ENCODE results near the gene COL19A1.

Gene COL19A1

DNA sequence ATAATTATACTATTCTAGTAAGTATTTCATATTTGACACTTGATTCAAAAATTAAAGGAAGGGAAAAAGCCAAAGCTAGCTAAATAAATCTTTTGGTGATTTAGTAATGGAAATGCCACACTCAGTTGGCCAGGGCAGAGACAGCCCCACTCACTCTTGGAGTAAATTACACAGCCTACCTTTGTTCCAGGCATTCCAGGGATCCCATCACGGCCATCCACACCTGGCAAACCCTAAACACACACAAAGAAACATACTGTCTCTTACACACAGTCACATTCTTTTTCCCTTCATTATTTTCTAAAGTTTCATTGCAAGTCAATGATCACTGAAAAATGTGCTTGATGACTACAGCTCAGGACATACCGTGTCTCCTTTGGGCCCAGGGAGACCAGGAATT, 388.4 kb downstream of the COL19A1 start:
- TF ChIP-seq EZH2phosphoT487 (IDR thresholded peaks at IDR 0.05; ENCODE audit: low read length), result no peak
- TF ChIP-seq EZH2 (optimal IDR thresholded peaks at IDR 0.05; ENCODE audit: low read depth, low read length), result no peak
- TF ChIP-seq, protein P1, sequence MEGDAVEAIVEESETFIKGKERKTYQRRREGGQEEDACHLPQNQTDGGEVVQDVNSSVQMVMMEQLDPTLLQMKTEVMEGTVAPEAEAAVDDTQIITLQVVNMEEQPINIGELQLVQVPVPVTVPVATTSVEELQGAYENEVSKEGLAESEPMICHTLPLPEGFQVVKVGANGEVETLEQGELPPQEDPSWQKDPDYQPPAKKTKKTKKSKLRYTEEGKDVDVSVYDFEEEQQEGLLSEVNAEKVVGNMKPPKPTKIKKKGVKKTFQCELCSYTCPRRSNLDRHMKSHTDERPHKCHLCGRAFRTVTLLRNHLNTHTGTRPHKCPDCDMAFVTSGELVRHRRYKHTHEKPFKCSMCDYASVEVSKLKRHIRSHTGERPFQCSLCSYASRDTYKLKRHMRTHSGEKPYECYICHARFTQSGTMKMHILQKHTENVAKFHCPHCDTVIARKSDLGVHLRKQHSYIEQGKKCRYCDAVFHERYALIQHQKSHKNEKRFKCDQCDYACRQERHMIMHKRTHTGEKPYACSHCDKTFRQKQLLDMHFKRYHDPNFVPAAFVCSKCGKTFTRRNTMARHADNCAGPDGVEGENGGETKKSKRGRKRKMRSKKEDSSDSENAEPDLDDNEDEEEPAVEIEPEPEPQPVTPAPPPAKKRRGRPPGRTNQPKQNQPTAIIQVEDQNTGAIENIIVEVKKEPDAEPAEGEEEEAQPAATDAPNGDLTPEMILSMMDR (IDR thresholded peaks at IDR 0.05; ENCODE audit: low read length), result no peak
- no peaks in the 10 kb centered on the region for H3F3A ChIP-seq (ENCODE audit: insufficient read depth, low read length)
- DNase-seq, result no peak

GRCh38 chr6:70257768-70258273, 391.5 kb downstream of the COL19A1 start:
- Histone ChIP-seq H2AFZ (ENCODE audit: low read length) (no peak overlapping the region), H3K36me3 (replicated peaks; ENCODE audit: insufficient read depth, low read length) (no peaks in the 10 kb centered on the region), H3K9me3 (replicated peaks; ENCODE audit: insufficient read depth, low read length) (no peaks in the 10 kb centered on the region), H3K27ac (ENCODE audit: low read length) (no peak overlapping the region), H3K79me2 (ENCODE audit: low read length) (no peaks in the 10 kb centered on the region), H3F3A (ENCODE audit: insufficient read depth, low read length) (no peaks in the 10 kb centered on the region), H4K20me1 (ENCODE audit: insufficient read depth, low read length) (no peaks in the 10 kb centered on the region), H3K27me3 (replicated peaks; ENCODE audit: insufficient read depth, low read length) (no peaks in the 10 kb centered on the region), H3K4me3 (ENCODE audit: low read length) (no peak overlapping the region), H3K4me1 (ENCODE audit: low read length) (no peaks in the 10 kb centered on the region), H3K9ac (ENCODE audit: low read length) (no peak overlapping the region), H3K9me2 (replicated peaks; ENCODE audit: insufficient read depth, low read length) (no peaks in the 10 kb centered on the region), H3K4me2 (ENCODE audit: low read depth, low read length) (no peak overlapping the region)
- TF ChIP-seq EZH2 (optimal IDR thresholded peaks at IDR 0.05; ENCODE audit: low read depth, low read length), result no peak
- no peak for TF ChIP-seq EZH2phosphoT487 (IDR thresholded peaks at IDR 0.05; ENCODE audit: low read length)
- TF ChIP-seq, protein P1 (IDR thresholded peaks at IDR 0.05; ENCODE audit: low read length), result no peak
- no peak for DNase-seq

More for the DNA sequence above, 388.4 kb downstream of the COL19A1 start:
- Histone ChIP-seq H3K36me3 (replicated peaks; ENCODE audit: insufficient read depth, low read length) (no peaks in the 10 kb centered on the region), H3K9ac (ENCODE audit: low read length) (no peak overlapping the region), H3K4me3 (ENCODE audit: low read length) (no peak overlapping the region), H2AFZ (ENCODE audit: low read length) (no peak overlapping the region), H3K4me1 (ENCODE audit: low read length) (no peaks in the 10 kb centered on the region), H3K79me2 (ENCODE audit: low read length) (no peaks in the 10 kb centered on the region), H3K4me2 (ENCODE audit: low read depth, low read length) (no peak overlapping the region), H3K9me2 (replicated peaks; ENCODE audit: insufficient read depth, low read length) (no peaks in the 10 kb centered on the region), H3K27ac (ENCODE audit: low read length) (no peak overlapping the region), H3K27me3 (replicated peaks; ENCODE audit: insufficient read depth, low read length) (no peaks in the 10 kb centered on the region), H4K20me1 (ENCODE audit: insufficient read depth, low read length) (no peaks in the 10 kb centered on the region), H3K9me3 (replicated peaks; ENCODE audit: insufficient read depth, low read length) (no peaks in the 10 kb centered on the region)

GRCh38 chr6:70258483-70258882, 392.1 kb downstream of the COL19A1 start:
- DNase-seq, result no peak
- no peaks in the 10 kb centered on the region for H3F3A ChIP-seq (ENCODE audit: insufficient read depth, low read length)
- H3K9me2 ChIP-seq (replicated peaks; ENCODE audit: insufficient read depth, low read length), result no peaks in the 10 kb centered on the region

More at GRCh38 chr6:70258483-70258882, 392.1 kb downstream of the COL19A1 start:
- H4K20me1 ChIP-seq (ENCODE audit: insufficient read depth, low read length), result no peaks in the 10 kb centered on the region
- no peak overlapping the region for H3K4me2 ChIP-seq (ENCODE audit: low read depth, low read length)
- no peak overlapping the region for H3K4me3 ChIP-seq (ENCODE audit: low read length)
- H2AFZ ChIP-seq (ENCODE audit: low read length), result no peak overlapping the region
- no peaks in the 10 kb centered on the region for H3K27me3 ChIP-seq (replicated peaks; ENCODE audit: insufficient read depth, low read length)
- TF ChIP-seq, protein P1 (IDR thresholded peaks at IDR 0.05; ENCODE audit: low read length), result no peak
- TF ChIP-seq EZH2 (optimal IDR thresholded peaks at IDR 0.05; ENCODE audit: low read depth, low read length) (no peak), EZH2phosphoT487 (IDR thresholded peaks at IDR 0.05; ENCODE audit: low read length) (no peak)
- H3K9ac ChIP-seq (ENCODE audit: low read length), result no peak overlapping the region
- H3K4me1 ChIP-seq (ENCODE audit: low read length), result no peaks in the 10 kb centered on the region
- no peaks in the 10 kb centered on the region for H3K79me2 ChIP-seq (ENCODE audit: low read length)
- H3K36me3 ChIP-seq (replicated peaks; ENCODE audit: insufficient read depth, low read length), result no peaks in the 10 kb centered on the region
- no peaks in the 10 kb centered on the region for H3K9me3 ChIP-seq (replicated peaks; ENCODE audit: insufficient read depth, low read length)
- H3K27ac ChIP-seq (ENCODE audit: low read length), result no peak overlapping the region

All from MM.1S (cell line).